Posterior vena cava (tissue), 2 donors: Measurements from ENCODE around the gene CBFA2T3. TPM values are rescaled to one million over a fixed set of nuclear protein-coding genes. Genes with fewer than 3 reads are reported as not detected.
"Not testable (repeated sequence)": the region's sequence is repeated elsewhere in the genome, so short reads cannot be mapped to it uniquely, and the experiment has no call there.

Source experiments
- DNase-seq: peaks from one replicate; pipeline ENCODE4 v3.0.0-alpha.2; 2020; ENCODE audit warnings: low spot score
- intact Hi-C, 2 donors: fragments of 100-400 bp; cut with DNase I; formaldehyde crosslinking; loops; one replicate each; pipeline versions ENCODE4 v1.14.1 to v1.14.2; 2022 to 2023
- total RNA-seq, 2 donors: library from RNA; stranded (reverse); fragmentation: NEBNext Ultra II Directional; extraction: Animal tissue kit (Norgen Biotek cat#: 25700); gene quantifications; one replicate each; pipeline ENCODE4 v1.2.1, GENCODE V29; 2021
- donor health status: DM: yes; HTN: yes; CAD: no.
- donor health status: DM: yes; HTN: yes; CAD: no.

CBFA2T3 gene
- total RNA-seq, 2 donors from 2014 or later = 4.7 to 5.1 TPM

GRCh38 chr16:89014403-89015230, 37.6 kb upstream of the CBFA2T3 start:
- DNase-seq = peak; percentile 73
- intact Hi-C loops = no loop called here

- peak; percentile 79 for DNase-seq
- intact Hi-C loops = no loop called here
These were observed 36.8 kb upstream of the CBFA2T3 start for GRCh38 chr16:89013692-89014402.

GRCh38 chr16:89013111-89013510, 36.1 kb upstream of the CBFA2T3 start:
- DNase-seq = peak; percentile 68
- intact Hi-C loops = no loop called here

GRCh38 chr16:89012622-89012995, 35.6 kb upstream of the CBFA2T3 start:
- peak; percentile 55 for DNase-seq
- intact Hi-C loops = no loop called here

- no peak for DNase-seq
These were observed 35.1 kb upstream of the CBFA2T3 start for GRCh38 chr16:89011909-89012621.

GRCh38 chr16:89010210-89010925, 33.4 kb upstream of the CBFA2T3 start:
- peak; percentile 47 for DNase-seq
- intact Hi-C loops = no loop called here

More at GRCh38 chr16:89011909-89012621, 35.1 kb upstream of the CBFA2T3 start:
- intact Hi-C loops = no loop called here

GRCh38 chr16:89009343-89010209, 32.6 kb upstream of the CBFA2T3 start:
- DNase-seq = peak; percentile 67
- intact Hi-C loops = no loop called here

- intact Hi-C loops = not testable (repeated sequence)
- DNase-seq = peak; percentile 55
These were observed 31.8 kb upstream of the CBFA2T3 start for GRCh38 chr16:89008796-89009195.

GRCh38 chr16:89007371-89008249, 30.6 kb upstream of the CBFA2T3 start:
- intact Hi-C loops = no loop called here
- DNase-seq = peak; percentile 29

GRCh38 chr16:89006036-89006752, 29.2 kb upstream of the CBFA2T3 start:
- peak; percentile 60 for DNase-seq
- intact Hi-C loops = no loop called here

GRCh38 chr16:89005201-89006035, 28.4 kb upstream of the CBFA2T3 start:
- DNase-seq = peak; percentile 68
- intact Hi-C loops = no loop called here

- intact Hi-C loops = no loop called here
- DNase-seq = peak; percentile 83
These were observed 27.3 kb upstream of the CBFA2T3 start for GRCh38 chr16:89004209-89004831.

GRCh38 chr16:89003831-89004208, 26.8 kb upstream of the CBFA2T3 start:
- intact Hi-C loops = no loop called here
- no peak for DNase-seq

GRCh38 chr16:89002851-89003830, 26.1 kb upstream of the CBFA2T3 start:
- intact Hi-C loops = no loop called here

More at GRCh38 chr16:89002851-89003830, 26.1 kb upstream of the CBFA2T3 start:
- peak; percentile 76 for DNase-seq
